ENCODE data around the gene NR0B2.

- TF ChIP-seq CTCF (IDR thresholded peaks at IDR 0.05): no peak
- TF ChIP-seq ZFX (IDR thresholded peaks at IDR 0.05; ENCODE audit: borderline replicate concordance): no peak
Measured at GRCh38 chr1:26915204-26915842, 1.5 kb upstream of the NR0B2 start.
